Dendritic cell treated with granulocyte-macrophage colony-stimulating factor and Interleukin-4, amounts not matched to agents 40 ng/mL and 50 ng/mL, for 4 days (primary cell): ENCODE measurements around the gene HDAC2.
"Not testable (repeated sequence)": the region's sequence is repeated elsewhere in the genome, so short reads cannot be mapped to it uniquely, and the experiment has no call there.

Experiments used
- H3K27ac Mint-ChIP-seq: one replicate; pipeline ENCODE4 v1.8.0; 2022; ENCODE audit warnings: mild to moderate bottlenecking, mixed read lengths
- H3K27me3 Mint-ChIP-seq: one replicate; pipeline ENCODE4 v1.8.0; 2022; ENCODE audit warnings: mild to moderate bottlenecking, mixed read lengths
- H3K36me3 Mint-ChIP-seq: one replicate; pipeline ENCODE4 v1.8.0; 2022; ENCODE audit warnings: low read depth, mixed read lengths
- H3K4me1 Mint-ChIP-seq: one replicate; pipeline ENCODE4 v1.8.0; 2022; ENCODE audit warnings: low read depth, mixed read lengths
- H3K4me3 Mint-ChIP-seq: one replicate; pipeline ENCODE4 v1.8.0; 2022; ENCODE audit warnings: mild to moderate bottlenecking, moderate library complexity, mixed read lengths
- H3K9me3 Mint-ChIP-seq: one replicate; pipeline ENCODE4 v1.8.0; 2022; ENCODE audit warnings: mixed read lengths
- intact Hi-C: fragments of 100-400 bp; cut with micrococcal nuclease; formaldehyde crosslinking; loops from one replicate; pipeline ENCODE4 v1.15.0; 2022

Gene HDAC2

DNA sequence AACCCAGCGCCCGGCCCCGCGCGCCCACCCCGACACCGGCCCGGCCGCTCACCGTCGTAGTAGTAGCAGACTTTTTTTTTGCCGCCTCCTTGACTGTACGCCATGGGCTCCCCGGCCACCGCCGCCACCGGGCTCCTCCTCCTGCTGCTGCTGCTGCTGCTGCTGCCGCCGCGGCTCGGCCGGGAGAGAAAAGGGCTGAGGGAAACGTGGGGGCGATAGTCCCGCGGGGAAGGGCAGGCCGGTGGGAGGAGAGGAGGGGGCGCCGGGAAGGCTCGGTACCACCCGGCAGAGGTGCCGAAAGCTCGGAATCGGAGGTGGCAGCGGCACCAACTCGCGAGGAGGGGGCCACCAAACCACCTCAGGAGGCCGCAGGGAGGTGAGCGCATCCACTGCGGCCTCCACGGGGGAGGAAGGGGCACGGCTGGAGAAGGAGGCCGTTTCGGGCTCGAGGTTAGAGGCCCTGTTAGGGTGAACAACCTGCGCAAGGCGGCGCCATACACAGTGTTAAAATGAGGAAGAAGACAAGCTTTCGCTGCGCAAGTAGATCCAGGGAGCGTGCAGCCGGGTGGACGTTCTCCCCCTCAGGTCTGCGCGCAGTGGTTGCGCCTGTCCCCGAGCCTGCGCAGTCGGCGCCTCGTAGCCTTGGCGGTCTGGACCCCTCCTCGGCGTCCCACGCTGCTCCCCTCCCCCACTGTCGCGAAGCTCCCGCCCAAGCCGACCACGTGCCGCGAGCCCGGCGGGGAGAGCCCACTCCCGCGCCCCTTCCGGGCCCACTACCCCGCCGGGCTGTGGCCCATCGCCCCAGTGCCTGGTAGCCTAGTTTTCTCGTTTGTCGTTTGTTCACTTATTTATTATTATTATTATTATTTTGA is at the start of gene HDAC2:
TSS of gene HDAC2 (minus strand) at position 344 of the 872 bp plus-strand sequence. CDS start at position 104, 240 bp downstream.
- peak within 1 kb of the TSS; percentile 97 for H3K4me3 Mint-ChIP-seq
- H3K36me3 Mint-ChIP-seq, result peaks cover 38% of the 10 kb centered on the region
- H3K4me1 Mint-ChIP-seq, result peaks cover 40% of the 10 kb centered on the region
- intact Hi-C loops, result no loop called here
- peak within 1 kb of the TSS; percentile 96 for H3K27ac Mint-ChIP-seq
- no peaks in the 10 kb centered on the region for H3K27me3 Mint-ChIP-seq
- no peaks in the 10 kb centered on the region for H3K9me3 Mint-ChIP-seq

DNA sequence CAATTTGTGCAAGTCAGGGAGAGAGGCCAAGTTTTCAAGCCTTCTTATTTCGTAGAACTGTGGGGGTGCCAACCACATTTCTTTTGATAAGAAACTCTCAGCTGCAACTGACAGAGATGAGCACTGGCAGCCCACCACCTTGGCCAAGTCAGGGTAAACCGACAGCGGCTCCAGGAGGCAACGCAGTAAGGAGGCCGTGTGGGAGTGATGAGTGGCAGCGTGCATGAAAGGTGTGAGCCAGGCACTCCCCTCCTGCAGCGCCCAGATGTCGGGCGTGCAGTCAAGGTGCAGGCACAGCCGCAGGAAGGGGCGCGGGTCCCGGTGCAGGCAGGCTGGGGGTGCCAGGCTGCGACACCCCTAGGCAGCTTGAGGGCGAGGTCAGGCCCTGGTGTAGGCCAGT is 49.2 kb upstream of the HDAC2 start:
- Mint-ChIP-seq H3K27me3 (no peaks in the 10 kb centered on the region), H3K27ac (no peak overlapping the region), H3K36me3 (no peaks in the 10 kb centered on the region), H3K4me3 (no peak overlapping the region), H3K9me3 (no peaks in the 10 kb centered on the region), H3K4me1 (no peaks in the 10 kb centered on the region)
- intact Hi-C loops, result no loop called here

DNA sequence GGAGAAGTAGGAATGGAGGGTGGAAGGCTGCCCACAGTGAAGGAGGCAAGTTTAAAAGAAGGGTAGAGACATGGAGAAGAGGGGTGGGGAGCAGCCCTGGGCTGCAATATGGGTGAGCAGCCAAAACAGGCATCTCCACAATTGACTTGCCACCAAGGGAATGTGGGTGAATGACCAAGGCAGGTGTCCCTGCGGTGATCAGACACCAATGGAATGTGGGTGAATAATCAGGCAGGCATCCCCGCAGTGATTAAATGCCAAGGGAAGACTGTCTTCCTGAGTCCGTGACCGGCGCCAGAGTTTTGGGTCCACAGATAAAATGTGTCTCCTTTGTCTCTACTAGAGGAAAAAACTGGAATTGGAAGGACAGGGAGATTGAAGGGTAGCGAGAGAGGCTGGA is 46.2 kb upstream of the HDAC2 start:
- intact Hi-C loops, result not testable (repeated sequence)

DNA sequence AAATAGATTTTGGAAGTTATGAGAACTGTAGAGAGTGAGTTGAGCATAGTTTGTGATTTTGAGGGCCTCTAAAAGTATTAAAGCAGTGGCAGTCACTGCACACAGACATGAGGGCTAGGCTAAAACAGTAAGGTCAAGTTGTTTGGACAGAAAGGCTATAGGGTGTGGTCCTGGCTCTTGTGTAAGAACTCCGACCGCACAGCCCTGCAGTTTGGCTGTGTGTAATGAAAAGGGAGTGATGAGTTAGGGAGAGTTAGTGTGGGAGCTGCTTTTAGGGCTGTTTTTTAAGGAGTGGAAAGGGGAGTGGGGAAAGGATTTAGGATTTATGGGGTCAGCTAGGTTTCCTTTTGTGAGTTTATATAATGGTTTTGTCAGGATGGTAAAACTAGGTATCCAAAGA is 43.2 kb upstream of the HDAC2 start:
- not testable (repeated sequence) for H3K36me3 Mint-ChIP-seq, H3K27ac Mint-ChIP-seq

More for the DNA sequence above, 46.2 kb upstream of the HDAC2 start:
- not testable (repeated sequence) for H3K36me3 Mint-ChIP-seq, H3K27me3 Mint-ChIP-seq, H3K27ac Mint-ChIP-seq, H3K4me3 Mint-ChIP-seq, H3K9me3 Mint-ChIP-seq, H3K4me1 Mint-ChIP-seq

DNA sequence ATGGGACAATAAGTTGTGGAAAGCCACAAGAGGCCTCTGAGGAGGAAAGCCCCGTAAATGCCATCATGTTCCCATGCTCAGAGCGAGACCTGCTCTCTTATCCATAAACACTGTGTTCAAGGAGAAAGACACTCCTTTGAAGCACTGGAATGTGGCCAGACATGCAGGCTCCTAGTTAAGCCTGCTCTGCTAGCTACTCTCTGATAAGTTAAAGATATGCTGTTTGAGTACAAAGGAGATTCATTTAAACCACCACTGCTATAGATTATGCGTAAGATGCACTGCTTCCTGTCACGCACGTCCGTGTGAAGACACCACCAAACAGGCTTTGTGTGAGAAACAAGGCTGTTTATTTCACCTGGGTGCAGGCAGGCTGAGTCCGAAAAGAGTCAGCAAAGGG is 40.5 kb upstream of the HDAC2 start:
- H3K9me3 Mint-ChIP-seq, H3K4me1 Mint-ChIP-seq, intact Hi-C loops, H3K27ac Mint-ChIP-seq, H3K36me3 Mint-ChIP-seq, H3K27me3 Mint-ChIP-seq, H3K4me3 Mint-ChIP-seq: not testable (repeated sequence)

More for the DNA sequence above, 43.2 kb upstream of the HDAC2 start:
- H3K27me3 Mint-ChIP-seq, intact Hi-C loops, H3K9me3 Mint-ChIP-seq, H3K4me3 Mint-ChIP-seq, H3K4me1 Mint-ChIP-seq: not testable (repeated sequence)

DNA sequence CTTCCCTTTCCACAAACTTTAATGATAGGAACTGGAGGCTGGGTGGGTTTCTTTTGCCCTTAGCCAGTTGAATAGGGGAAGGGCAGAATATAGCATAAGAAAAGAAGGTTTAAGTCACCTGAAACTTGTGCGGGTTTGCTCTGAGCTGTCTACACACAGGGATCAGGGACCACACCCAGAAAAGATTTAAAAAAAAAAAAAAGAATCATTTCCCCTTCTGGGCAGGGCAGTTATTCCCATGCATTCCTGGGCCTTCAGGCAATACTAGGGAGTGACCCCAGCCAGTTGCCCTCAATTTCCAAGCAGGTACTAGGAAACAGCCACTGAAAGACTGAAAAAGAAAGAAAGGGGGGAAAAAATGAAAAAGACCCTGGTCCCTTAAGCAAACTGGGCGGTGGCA is 39.6 kb upstream of the HDAC2 start:
- Mint-ChIP-seq H3K27me3 (no peaks in the 10 kb centered on the region), H3K4me1 (no peaks in the 10 kb centered on the region), H3K36me3 (peaks cover 9% of the 10 kb centered on the region), H3K27ac (no peak overlapping the region), H3K9me3 (no peaks in the 10 kb centered on the region), H3K4me3 (no peak overlapping the region)
- intact Hi-C loops, result no loop called here

DNA sequence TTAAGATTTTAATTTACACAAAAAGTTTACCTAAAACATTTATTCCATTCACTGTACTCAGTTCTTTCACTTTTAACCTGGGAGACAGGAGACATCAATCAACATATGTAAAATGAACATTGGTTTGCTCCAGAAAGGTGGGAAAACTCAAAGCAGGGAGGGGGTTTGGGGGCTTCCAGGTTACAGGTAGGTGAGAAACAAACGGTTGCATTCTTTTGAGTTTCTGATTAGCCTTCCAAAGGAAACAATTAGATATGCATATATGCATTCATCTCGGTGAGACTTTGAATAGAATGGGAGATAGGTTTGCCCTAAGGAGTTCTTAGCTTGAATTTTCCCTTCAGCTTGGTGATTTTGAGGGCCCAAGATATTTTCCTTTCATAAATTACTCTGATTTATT is 38.2 kb upstream of the HDAC2 start:
- no peaks in the 10 kb centered on the region for H3K9me3 Mint-ChIP-seq
- H3K4me1 Mint-ChIP-seq, result no peaks in the 10 kb centered on the region
- no peak overlapping the region for H3K27ac Mint-ChIP-seq
- peaks cover 9% of the 10 kb centered on the region for H3K36me3 Mint-ChIP-seq
- no peak overlapping the region for H3K4me3 Mint-ChIP-seq
- no peaks in the 10 kb centered on the region for H3K27me3 Mint-ChIP-seq
- intact Hi-C loops, result no loop called here

DNA sequence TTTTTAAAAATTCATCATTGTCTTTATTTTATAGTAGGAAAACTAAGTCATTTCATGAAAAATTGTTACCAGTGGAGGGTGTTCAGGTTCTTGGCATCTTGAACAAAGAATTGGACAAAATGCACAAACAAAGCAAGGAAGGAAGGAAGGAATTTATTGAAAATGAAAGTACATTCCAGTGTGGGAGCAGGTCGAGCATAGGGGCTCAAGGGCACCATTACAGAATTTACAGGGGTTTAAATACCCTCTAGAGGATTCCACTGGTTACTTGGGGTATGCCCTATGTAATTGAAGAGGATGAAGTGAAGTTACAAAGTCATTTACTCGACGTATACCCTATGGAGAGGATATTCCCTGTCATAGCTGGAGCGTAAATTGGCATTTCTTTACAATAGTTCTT is 37.4 kb upstream of the HDAC2 start:
- H3K27ac Mint-ChIP-seq, result no peak overlapping the region
- H3K4me1 Mint-ChIP-seq, result no peaks in the 10 kb centered on the region
- H3K4me3 Mint-ChIP-seq, result no peak overlapping the region
- no peaks in the 10 kb centered on the region for H3K9me3 Mint-ChIP-seq
- intact Hi-C loops, result no loop called here
- H3K27me3 Mint-ChIP-seq, result no peaks in the 10 kb centered on the region
- peaks cover 9% of the 10 kb centered on the region for H3K36me3 Mint-ChIP-seq

DNA sequence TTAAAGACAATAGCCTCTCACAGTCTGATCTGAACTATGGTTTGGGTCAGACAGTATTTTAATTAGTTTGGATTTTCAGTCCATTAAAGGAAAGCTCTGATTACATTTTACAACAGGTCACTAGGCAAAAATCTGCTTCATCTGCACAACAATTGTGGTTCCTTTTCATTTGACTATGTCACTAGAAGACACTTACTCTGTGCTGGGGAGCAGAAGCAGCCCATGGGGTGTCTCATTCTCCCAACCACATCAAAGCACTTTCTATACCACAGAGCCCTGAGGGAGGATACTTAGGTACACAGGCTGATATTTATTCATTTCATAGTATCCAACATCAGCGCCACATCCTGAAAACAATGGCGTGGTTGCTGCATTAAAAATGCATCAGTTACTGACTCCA is 36.6 kb upstream of the HDAC2 start:
- no peak overlapping the region for H3K27ac Mint-ChIP-seq
- intact Hi-C loops, result no loop called here
- no peak overlapping the region for H3K4me3 Mint-ChIP-seq
- no peaks in the 10 kb centered on the region for H3K27me3 Mint-ChIP-seq
- no peaks in the 10 kb centered on the region for H3K9me3 Mint-ChIP-seq
- H3K4me1 Mint-ChIP-seq, result no peaks in the 10 kb centered on the region
- peaks cover 9% of the 10 kb centered on the region for H3K36me3 Mint-ChIP-seq

DNA sequence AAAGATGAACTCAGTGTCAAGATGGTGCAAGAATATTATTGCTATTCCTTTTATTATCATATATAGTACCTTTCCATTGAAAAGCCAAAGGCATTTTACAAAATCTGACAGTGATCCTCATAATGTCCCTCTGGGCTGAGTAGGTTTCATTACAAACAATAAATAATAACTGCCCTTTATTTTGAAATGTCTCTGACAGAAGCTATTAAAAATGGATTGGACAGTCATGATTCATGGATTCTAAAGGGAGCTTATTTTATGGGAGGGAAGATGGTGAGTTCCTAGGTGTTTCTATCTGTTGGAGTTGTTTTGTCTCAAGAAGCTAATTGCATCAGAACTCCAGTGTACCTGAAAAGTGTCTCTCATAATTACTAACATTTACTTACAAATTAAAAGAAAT is 30.4 kb upstream of the HDAC2 start:
- Mint-ChIP-seq H3K4me3 (no peak overlapping the region), H3K9me3 (no peaks in the 10 kb centered on the region), H3K27me3 (no peaks in the 10 kb centered on the region), H3K36me3 (peaks cover 35% of the 10 kb centered on the region), H3K27ac (no peak overlapping the region), H3K4me1 (no peaks in the 10 kb centered on the region)
- intact Hi-C loops, result no loop called here

DNA sequence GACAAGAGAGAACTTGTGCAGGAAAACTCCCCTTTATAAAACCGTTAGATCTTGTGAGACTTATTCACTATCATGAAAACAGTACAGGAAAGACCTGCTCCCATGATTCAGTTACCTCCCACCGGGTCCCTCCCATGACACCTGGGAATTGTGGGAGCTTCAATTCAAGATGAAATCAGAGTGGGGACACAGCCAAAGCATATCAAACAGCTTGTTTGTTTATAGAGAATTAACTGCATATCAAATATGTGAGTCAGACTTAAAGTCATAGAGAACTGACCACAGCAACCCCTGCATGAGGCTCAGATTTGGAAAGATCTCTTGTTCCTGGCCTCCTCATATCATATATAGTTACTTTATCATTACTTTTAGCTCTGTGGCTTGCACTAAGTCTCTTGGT is 29.1 kb upstream of the HDAC2 start:
- intact Hi-C loops, result no loop called here
- Mint-ChIP-seq H3K4me1 (no peaks in the 10 kb centered on the region), H3K27ac (no peak overlapping the region), H3K9me3 (no peaks in the 10 kb centered on the region), H3K36me3 (peaks cover 46% of the 10 kb centered on the region), H3K27me3 (no peaks in the 10 kb centered on the region), H3K4me3 (no peak overlapping the region)

DNA sequence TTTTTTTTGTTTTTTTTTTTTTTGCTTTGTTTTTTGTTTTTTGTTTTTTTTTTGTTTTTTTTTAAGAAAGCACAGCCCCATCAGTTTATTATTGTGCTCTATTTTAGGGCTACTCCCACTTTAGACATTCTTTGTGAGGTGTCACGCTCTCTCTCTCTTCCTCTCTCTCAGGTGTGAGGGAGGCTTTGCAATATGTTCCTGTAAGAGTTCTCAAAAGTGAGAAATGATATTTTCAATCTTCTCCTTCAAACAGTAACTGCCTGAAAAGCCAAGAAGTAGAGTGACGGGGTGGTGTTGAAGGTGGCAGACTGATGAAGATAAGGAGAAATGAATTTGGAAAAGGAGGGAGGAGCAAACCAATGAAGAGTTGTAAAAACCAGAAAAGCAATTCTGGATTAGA is 28.3 kb upstream of the HDAC2 start:
- Mint-ChIP-seq H3K4me1 (no peaks in the 10 kb centered on the region), H3K36me3 (peaks cover 54% of the 10 kb centered on the region), H3K9me3 (no peaks in the 10 kb centered on the region), H3K27ac (no peak overlapping the region), H3K27me3 (no peaks in the 10 kb centered on the region), H3K4me3 (no peak overlapping the region)
- intact Hi-C loops, result no loop called here

DNA sequence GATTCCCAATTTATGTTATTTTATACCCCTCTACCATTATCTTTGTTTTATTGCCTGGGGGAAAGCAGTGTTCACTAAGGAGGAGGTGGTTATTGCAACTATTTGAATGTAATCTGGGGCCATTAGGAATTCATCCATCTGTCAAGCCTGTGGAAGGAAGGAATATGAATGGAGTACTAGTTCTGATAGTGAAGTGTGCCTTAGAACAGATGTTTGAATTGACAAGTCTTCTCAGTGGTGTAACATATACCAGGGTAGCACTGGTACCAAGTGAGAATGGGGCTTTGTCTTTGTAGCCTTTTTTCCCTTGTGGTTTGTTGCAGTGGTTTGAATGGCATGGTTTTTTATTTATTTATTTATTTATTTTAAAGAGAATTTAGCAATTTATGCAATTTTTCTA is 27.9 kb upstream of the HDAC2 start:
- no peaks in the 10 kb centered on the region for H3K4me1 Mint-ChIP-seq
- intact Hi-C loops, result no loop called here
- H3K4me3 Mint-ChIP-seq, result no peak overlapping the region
- H3K36me3 Mint-ChIP-seq, result peaks cover 58% of the 10 kb centered on the region
- no peak overlapping the region for H3K27ac Mint-ChIP-seq
- H3K9me3 Mint-ChIP-seq, result no peaks in the 10 kb centered on the region
- no peaks in the 10 kb centered on the region for H3K27me3 Mint-ChIP-seq

DNA sequence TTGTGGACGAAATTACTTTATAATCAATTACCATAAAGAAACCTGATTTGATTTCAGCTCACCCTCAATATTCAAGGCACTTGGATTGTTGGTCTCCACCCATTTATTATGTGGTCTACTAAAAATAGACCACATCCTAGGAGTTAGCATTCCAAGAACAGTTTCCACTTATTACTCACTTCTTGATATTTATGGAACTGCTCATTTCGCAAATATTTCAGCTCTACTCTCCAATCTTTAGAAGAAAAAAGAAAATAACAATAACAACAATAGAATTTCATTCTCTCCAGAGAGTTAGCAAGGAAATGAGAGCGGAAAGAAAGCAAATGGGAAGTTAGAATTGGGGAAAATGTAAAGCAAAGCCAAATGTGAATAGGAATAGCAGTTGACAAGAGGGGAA is 26.2 kb upstream of the HDAC2 start:
- intact Hi-C loops, result no loop called here
- Mint-ChIP-seq H3K27me3 (no peaks in the 10 kb centered on the region), H3K4me3 (no peak overlapping the region)

DNA sequence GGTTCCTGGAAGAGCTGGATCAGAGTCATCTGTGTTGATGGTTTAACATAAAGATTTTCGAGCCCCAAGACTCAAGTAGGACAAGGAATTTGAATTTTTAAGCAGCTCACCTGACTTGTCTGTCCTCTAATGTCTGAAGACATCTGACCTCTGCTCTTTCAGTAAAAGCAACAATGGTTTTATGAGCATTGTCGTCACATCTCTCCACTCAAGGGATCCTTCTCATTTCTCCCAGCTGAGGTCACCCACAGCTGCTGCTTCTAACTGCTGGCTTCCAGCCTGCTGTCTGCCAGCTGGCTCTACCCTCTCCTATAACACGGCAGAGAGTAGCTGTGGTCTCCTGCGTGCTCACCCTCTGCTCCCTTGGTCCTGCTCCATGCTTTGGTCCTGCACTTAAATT is 24.7 kb upstream of the HDAC2 start:
- Mint-ChIP-seq H3K36me3 (peaks cover 81% of the 10 kb centered on the region), H3K4me1 (no peaks in the 10 kb centered on the region), H3K27ac (no peak overlapping the region), H3K4me3 (no peak overlapping the region), H3K27me3 (no peaks in the 10 kb centered on the region), H3K9me3 (no peaks in the 10 kb centered on the region)
- intact Hi-C loops, result no loop called here

More for the DNA sequence above, 26.2 kb upstream of the HDAC2 start:
- Mint-ChIP-seq H3K27ac (no peak overlapping the region), H3K36me3 (peaks cover 75% of the 10 kb centered on the region), H3K9me3 (no peaks in the 10 kb centered on the region), H3K4me1 (no peaks in the 10 kb centered on the region)
